HepG2 (cell line): ENCODE results near the gene MRPL58. TPM values are rescaled to one million over a fixed set of nuclear protein-coding genes. Genes with fewer than 3 reads are reported as not detected.

ENCODE experiments used
- DNMT1 ChIP-seq: sonication (generic); formaldehyde crosslinking; IDR thresholded peaks from 2 replicates; pipeline ENCODE4 v1.5.1; 2020; ENCODE audit warnings: mild to moderate bottlenecking, missing genetic modification reagents
- ETS1 ChIP-seq: sonication (generic); formaldehyde crosslinking; IDR thresholded peaks from 2 replicates; pipeline ENCODE4 v1.4.0; 2020; ENCODE audit warnings: missing genetic modification reagents
- MLLT10 ChIP-seq: sonication (generic); formaldehyde crosslinking; IDR thresholded peaks from 2 replicates; pipeline ENCODE4 v1.4.0; 2020; ENCODE audit warnings: missing genetic modification reagents
- NFYC ChIP-seq: IDR thresholded peaks from 2 replicates; pipeline ENCODE4 v1.6.1; 2016; ENCODE audit warnings: missing genetic modification reagents, missing compliant biosample characterization
- NONO ChIP-seq, 2 experiments: fragments of 450-650 bp in 1 of 2; sonication (generic) in 1 of 2; formaldehyde crosslinking in 1 of 2; IDR thresholded peaks in 1 of 2; conservative IDR thresholded peaks in 1 of 2; 2 replicates each; pipeline versions ENCODE4 v1.6.1 to v1.8.0; 2017 to 2022; ENCODE audit warnings: mild to moderate bottlenecking in 1 of 2, missing genetic modification reagents in 1 of 2, moderate library complexity in 1 of 2
- PITX1 ChIP-seq: sonication (generic); formaldehyde crosslinking; IDR thresholded peaks from 2 replicates; pipeline ENCODE4 v1.5.1; 2020; ENCODE audit warnings: mild to moderate bottlenecking, missing genetic modification reagents
- PRDM10 ChIP-seq: sonication (generic); formaldehyde crosslinking; IDR thresholded peaks from 2 replicates; pipeline ENCODE4 v1.4.0; 2020; ENCODE audit warnings: low read depth, missing genetic modification reagents
- PREB ChIP-seq: sonication (generic); formaldehyde crosslinking; IDR thresholded peaks from 2 replicates; pipeline ENCODE4 v1.4.0; 2020; ENCODE audit warnings: missing genetic modification reagents
- PTBP1 ChIP-seq: fragments of 200-400 bp; formaldehyde crosslinking; IDR thresholded peaks from 2 replicates; pipeline ENCODE4 v1.6.1; 2018; ENCODE audit warnings: low read length, low read depth; ENCODE audit not compliant: poor library complexity, severe bottlenecking
- SRSF1 ChIP-seq: fragments of 200-400 bp; formaldehyde crosslinking; optimal IDR thresholded peaks from 2 replicates; pipeline ENCODE3; 2017; ENCODE audit warnings: mild to moderate bottlenecking, low read depth, low read length, moderate library complexity
- ZFP36L1 ChIP-seq: sonication (generic); formaldehyde crosslinking; IDR thresholded peaks from 2 replicates; pipeline ENCODE4 v1.8.0; 2022; ENCODE audit warnings: mild to moderate bottlenecking, missing genetic modification reagents, moderate library complexity
- ZNF180 ChIP-seq: sonication (generic); formaldehyde crosslinking; IDR thresholded peaks from 2 replicates; pipeline ENCODE4 v1.4.0; 2020; ENCODE audit warnings: low read depth, missing genetic modification reagents, borderline replicate concordance
- ZNF407 ChIP-seq: sonication (generic); formaldehyde crosslinking; IDR thresholded peaks from one replicate; pipeline ENCODE4 v1.5.1; 2020; ENCODE audit warnings: mild to moderate bottlenecking, missing genetic modification reagents; ENCODE audit errors: not compliant biosample characterization
- ZNF543 ChIP-seq: sonication (generic); formaldehyde crosslinking; IDR thresholded peaks from 2 replicates; pipeline ENCODE4 v1.4.0; 2020; ENCODE audit warnings: mild to moderate bottlenecking, missing genetic modification reagents
- ZNF547 ChIP-seq: sonication (generic); formaldehyde crosslinking; IDR thresholded peaks from 2 replicates; pipeline ENCODE4 v1.5.1; 2020; ENCODE audit warnings: mild to moderate bottlenecking, missing genetic modification reagents
- ZNF749 ChIP-seq: sonication (generic); formaldehyde crosslinking; IDR thresholded peaks from 2 replicates; pipeline ENCODE4 v1.8.0; 2022; ENCODE audit warnings: mild to moderate bottlenecking, missing genetic modification reagents, moderate library complexity, borderline replicate concordance
- polyA plus RNA-seq, 8 experiments: library from polyadenylated mRNA; depleted of rRNA in 3 of 8; stranded (reverse) in 7 of 8; unstranded in 1 of 8; fragments of >200 nt; fragmentation: Illumina TruSeq in 4 of 8; extraction: Trizol in 4 of 8; gene quantifications; 2 replicates each; pipeline versions ENCODE4 v1.2.1 to v1.2.3, GENCODE V29; 2011 to 2016; ENCODE audit warnings: low read depth in 4 of 8, missing spikeins in 1 of 8, mixed read lengths in 1 of 8; ENCODE audit not compliant: insufficient read depth in 1 of 8
- total RNA-seq, 5 experiments: library from RNA; depleted of rRNA; stranded (reverse); fragments of >200 nt; fragmentation: Illumina TruSeq; extraction: Trizol; gene quantifications; 2 replicates each; pipeline ENCODE4 v1.2.3, GENCODE V29; 2016; ENCODE audit warnings: low read depth in 1 of 5

The MRPL58 gene
- total and polyA plus RNA-seq, 2 of the 13 experiments (the other 11 are each of a cell fraction or from before 2014, with no cell fraction given): 44.9 to 68.9 TPM

- TF ChIP-seq ZNF543 (CRISPR knock-in tag) (0 out of 2 replicates have a peak, but pooled peaks have one; percentile 41), ZNF407 (CRISPR knock-in tag) (peak; percentile 52), PREB (no peak), ZNF749 (CRISPR knock-in tag) (0 out of 2 replicates have a peak, but pooled peaks have one; percentile 51), NONO (IDR thresholded peaks at IDR 0.05) (no peak), NONO (CRISPR knock-in tag; conservative IDR thresholded peaks at IDR 0.05) (no peak), PITX1 (CRISPR knock-in tag) (no peak), NFYC (no peak), ETS1 (CRISPR knock-in tag) (no peak), DNMT1 (0 out of 2 replicates have a peak, but pooled peaks have one; percentile 0), ZNF180 (CRISPR knock-in tag) (no peak), PRDM10 (CRISPR knock-in tag) (0 out of 2 replicates have a peak, but pooled peaks have one; percentile 16), ZFP36L1 (CRISPR knock-in tag) (no peak), ZNF547 (CRISPR knock-in tag) (peak; percentile 70; the same call in 1 of the 2 replicates), MLLT10 (no peak), SRSF1 (peak; percentile 68), PTBP1 (no peak)
These were observed 40.7 kb upstream of the MRPL58 start (continued) for GRCh38 chr17:74971842-74972106.
